ENCODE results near the gene TPTE2. TPM values are rescaled to one million over a fixed set of nuclear protein-coding genes. Genes with fewer than 3 reads are reported as not detected.
"Not testable (repeated sequence)": the region's sequence is repeated elsewhere in the genome, so short reads cannot be mapped to it uniquely, and the experiment has no call there.

The TPTE2 gene
- polyA plus RNA-seq, 10 donors = 0.11 to 0.31 (median 0.19) TPM; not detected in 6

DNA sequence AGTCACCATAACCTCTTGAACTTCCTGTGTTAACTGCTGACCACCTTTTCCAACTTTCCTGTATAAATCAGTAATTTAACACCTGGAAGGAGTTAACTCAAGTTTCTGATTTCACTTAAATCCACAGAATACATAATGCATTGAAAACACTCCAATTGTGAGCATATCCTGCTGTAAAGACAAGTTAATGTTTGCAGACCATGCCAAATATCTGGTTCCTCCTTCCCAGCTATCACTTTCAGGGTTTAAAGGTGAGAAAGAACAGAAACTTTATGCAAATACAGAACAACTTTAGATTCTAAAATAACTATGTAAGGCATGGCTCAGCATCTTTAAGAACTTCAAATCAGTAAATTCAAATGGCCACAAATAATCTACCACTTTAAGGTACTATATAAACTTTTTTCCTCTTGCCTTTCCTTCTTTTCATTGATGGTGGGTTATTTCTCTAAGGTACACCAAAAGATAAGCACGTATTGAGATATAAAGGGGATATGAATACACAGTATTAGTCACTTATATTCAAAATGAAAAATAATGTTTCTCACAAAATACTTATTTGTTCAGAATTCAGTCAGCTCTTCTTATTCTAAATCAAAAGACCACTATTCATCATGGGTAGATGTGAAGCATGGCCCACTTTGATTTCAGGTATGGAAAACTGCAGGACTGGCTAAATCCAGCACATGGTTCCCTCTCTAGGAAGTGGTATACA, 6.6 kb upstream of the TPTE2 start:
- no peak for DNase-seq

DNA sequence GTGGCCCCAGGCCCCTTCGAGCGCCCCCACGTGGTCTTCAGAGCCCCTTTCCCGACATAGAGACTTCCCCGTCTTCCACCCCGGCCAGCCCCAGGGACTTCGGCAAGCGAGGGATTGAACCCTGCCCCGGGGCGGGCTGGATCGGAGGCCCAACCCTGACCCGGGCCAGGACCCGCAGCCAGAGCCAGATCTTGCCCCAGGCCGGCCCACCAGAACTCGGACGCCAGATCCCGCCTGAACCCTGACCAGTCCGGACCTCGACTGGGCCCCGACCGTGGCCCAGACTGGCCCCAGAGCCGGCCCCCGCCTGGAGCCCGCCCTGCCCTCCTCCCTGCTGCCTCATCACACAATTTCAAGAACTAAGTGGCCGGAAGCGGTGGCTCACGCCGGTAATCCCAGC, 253 bp upstream of the TPTE2 start:
- DNase-seq = no peak

DNA sequence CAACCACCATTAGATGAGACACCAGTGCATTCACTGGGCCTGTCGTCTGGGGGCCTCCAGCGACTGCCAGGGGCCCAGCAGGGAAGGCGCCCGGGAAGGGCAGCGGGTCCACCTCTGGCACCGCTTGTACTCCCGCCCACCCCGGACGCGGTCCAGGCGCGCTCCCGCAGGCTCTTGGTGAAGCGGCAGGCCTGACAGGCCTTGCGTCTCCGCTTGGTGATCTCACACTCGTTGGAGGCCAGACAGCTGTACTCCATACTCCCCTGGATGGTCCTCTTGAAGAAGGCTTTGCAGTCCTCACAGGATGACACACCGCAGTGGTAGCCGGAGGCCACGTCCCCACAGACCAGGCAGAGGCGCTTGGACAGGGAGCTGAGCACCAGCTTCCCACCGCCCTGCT, 660 bp downstream of the TPTE2 start:
- not testable (repeated sequence) for DNase-seq

DNA sequence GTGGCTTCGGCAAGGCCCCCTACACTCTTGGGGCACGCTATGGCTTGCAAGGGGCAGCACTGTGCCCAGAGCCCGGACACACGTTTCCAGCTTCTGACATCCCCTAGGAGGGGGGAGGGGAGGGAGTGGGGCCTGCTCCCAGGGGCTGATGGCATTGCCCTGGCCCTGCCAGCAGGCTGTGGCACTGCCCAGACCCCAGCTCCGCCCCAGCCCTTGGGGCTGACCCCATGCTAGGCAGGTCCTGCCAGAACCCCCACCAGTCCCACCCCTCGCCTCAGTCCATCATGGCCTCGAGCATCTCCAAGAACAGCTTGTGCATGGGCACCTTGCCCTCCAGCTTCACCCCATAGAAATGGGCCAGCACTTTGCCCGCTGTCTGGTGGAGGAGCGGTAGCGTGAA, 1.6 kb downstream of the TPTE2 start:
- not testable (repeated sequence) for DNase-seq

DNA sequence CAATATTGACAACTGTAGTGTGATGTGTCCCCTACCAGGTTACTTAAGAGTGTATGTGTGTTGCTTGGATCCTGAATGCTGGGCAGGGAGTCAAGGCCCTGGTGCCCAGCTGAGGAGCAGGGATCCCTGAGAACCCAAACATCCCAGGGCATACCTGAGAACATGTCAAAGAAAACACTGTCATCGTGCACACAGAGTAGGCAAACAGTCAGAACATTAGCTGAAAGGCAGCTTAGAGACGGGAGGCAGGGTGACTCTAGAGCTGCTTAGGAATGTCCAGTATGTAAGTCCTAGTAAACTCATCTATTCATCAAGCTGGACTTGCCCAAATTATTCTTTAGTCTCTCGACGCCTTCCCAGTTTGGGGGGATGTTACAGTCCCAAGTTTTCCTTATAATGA, 4.0 kb downstream of the TPTE2 start:
- not testable (repeated sequence) for DNase-seq

DNA sequence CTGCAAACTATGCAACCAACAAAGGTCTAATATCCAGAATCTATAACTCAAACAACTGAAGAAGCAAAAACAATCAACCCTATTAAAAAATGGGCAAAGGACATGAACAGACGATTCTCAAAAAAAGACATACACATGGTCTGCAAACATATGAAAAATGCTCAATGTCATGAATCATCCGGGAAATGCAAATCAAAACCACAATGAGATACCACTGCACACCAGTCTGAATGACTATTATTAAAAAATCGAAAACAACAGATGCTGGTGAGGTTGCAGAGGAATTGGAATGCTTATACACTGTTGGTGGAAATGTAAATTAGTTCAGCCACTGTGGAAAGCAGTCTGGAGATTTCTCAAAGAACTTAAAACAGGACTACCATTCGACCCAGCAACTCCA, 12.1 kb downstream of the TPTE2 start:
- DNase-seq = not testable (repeated sequence)

DNA sequence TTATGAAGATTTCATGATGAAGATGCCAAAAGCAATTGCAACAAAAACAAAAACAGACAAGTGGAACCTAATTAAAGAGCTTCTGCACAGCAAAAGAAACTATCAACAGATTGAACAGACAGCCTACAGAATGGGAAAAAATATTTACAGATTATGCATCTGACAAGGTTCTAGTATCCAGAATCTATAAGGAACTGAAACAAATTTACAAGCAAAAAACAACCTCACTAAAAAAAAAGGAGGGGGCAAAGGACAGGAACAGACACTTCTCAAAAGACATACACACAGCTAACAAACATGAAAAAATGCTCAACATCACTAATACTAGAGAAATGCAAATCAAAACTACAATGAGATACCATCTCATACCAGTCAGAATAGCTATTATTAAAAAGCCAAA, 35.7 kb downstream of the TPTE2 start:
- not testable (repeated sequence) for DNase-seq

DNA sequence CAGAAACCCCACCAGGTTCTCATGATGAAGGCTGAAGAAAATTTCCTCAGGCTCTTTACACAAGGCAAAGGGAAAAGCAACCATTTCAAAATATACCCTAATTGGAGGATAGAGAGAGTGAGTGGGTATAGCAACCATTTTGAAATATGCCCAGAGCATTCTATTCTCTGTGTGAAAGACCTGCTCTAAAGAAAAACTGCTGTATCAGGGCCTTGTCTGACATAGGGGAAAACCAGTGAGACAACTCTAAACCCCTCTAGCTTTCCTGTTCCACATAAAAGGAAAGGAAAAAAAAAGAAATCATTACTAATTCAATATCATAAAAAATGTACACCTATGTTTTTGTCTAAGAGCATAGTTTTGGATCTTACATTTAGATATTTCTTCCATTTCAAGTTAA, 42.3 kb downstream of the TPTE2 start:
- no peak for DNase-seq

DNA sequence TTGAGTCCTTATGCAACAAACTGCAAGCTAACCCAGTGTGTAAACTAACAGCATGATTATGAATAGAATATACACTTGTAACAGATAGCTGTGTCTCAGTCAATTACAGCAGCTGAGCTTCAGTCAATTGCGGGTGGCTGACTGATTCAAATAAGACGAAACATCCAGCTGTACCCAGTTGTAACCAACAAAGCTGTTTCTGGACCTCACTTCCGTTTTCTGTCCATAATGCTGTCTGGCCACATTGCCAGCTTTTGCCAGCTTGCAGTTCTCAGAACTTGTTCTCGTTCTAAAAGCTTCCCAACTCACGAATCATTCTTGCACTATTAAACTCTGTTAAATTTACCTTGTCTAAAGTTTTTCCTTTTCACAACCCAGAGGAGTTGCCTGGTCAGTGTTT, 53.7 kb downstream of the TPTE2 start:
- not testable (repeated sequence) for DNase-seq

DNA sequence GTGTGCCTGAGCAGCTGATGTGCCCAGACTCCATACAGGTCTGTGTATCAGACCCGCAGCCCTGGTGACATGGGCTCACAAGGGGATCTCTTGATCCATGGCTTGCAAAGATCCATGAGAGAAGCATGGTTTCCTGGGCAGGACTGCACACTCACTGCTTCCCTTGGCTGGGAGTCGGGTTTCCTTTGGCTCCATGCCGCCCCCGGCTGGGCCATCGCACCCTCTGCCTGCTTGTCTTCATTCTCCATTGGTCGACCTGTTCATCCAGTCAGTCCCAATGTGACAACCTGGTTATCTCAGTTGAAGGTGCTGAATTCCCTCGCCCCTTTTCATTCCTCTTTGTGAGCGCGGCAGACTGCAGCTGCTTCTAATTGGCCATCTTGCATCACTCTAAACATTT, 101.2 kb downstream of the TPTE2 start:
- DNase-seq = not testable (repeated sequence)

DNA sequence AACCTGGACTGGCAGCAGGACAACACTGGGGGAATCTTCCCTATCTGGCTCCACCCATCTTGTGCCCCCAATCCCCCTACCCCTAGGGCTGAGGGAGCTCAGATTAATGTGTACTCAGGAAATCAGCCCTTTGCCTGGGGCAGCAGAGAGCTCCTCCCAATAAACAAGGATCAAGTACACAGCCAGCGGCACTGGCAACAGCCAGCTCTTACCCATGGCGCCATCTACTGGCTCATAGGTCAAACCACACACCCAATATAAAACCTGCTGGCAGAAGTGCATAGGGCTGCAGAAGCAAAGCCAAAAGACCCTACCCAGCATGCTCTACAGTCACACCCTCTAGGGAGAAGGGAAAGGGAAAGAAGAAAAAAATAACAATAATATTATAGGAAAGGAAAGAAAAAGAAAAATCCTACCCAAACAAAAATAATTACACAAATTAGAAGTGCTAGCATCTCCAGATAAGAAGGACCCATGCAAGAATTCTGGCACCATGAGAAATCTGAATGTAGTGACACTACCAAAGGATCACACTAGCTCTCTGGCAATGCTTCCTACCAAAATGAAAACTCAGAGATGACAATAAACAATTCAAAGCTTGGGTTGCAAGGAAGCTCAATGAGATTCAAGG, 122.2 kb downstream of the TPTE2 start:
- DNase-seq = not testable (repeated sequence)

DNA sequence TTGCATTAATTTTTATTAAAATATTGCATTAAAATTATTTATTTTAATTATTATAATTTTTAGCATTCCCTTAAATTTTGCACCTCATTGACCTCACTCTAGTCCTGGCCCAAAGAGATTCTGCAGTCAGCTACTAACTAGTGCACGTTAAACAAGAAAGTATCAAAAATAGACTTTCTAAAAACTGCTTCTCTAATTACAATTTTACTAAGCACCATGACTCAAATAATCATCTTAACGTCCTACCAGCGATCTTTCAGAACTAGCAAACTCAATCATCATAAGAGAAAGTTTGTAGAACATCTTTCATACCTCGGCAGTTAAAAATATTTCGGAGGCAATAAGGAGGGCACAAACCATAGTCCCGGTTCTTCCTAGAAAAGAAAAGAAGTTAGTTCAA, 123.6 kb downstream of the TPTE2 start:
- not testable (repeated sequence) for DNase-seq

DNA sequence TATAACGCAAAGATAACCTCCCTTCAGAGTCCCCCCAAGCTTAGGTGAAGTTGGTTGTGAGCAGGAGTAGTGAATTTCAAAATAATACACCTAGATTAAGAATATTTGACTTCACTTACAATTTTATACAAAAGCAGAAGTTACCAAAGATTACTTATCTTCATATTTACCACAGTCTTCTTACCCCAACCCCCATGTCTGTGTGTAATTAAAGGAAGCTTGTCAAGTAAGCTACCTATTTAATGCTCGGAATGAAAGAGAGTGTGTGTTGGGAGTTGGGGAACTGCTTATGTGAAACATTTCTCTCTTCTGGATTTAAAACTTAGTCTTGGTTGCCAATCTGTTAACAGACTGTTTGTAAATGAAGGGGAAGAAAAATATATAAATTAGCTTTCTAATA, 139.1 kb downstream of the TPTE2 start:
- not testable (repeated sequence) for DNase-seq

DNA sequence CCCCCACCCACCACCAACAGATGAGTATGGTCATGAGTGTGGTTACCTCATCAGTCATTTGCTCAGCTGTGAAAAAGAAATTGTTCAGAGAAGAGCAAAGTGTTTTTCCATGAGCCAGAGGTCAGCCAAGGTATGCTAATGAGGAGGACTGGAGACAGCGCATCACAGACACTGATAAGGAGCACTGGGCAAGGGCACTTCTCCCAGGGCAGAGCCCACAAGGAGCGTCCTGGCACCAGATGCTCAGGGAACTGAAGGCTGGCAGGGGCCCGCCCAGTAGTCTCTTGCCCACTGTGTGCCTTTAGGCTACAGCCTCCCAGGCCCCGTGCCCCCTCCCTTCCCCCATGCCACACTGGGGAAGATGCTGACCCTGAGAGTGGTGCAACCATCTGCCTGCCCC, 148.8 kb downstream of the TPTE2 start:
- DNase-seq = not testable (repeated sequence)

DNA sequence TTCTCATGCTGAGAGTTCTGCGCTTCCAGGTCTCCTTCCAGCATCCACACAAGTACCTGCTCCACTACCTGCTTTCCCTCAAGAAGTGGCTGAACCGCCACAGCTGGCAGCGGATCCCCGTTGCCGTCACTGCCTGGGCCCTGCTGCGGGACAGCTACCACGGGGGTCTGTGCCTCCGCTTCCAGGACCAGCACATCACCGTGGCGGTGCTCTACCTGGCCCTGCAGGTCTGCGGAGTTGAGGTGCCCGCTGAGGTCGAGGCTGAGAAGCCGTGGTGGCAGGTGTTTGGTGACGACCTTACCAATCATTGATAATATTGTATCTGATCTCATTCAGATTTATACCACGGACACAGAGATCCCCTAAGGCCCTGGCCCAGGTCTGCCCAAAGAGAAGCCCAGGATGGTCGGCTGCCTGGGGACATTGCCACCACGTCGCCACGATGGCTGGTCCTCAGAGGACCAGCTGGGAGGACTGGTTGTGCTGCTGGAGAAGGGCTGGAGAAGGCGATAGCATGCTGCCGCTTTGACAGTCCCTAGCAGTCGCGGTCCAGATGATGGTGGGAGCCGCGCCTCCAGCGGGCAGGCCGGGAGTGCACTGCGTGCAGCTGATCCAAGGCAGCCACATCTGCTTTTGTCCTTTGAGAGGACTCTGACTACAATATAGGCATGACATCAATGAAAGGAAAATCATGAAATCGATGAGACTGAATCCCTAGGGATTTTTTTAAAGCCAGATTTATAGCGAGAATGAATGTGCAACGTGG, 178.4 kb downstream of the TPTE2 start:
- not testable (repeated sequence) for DNase-seq

DNA sequence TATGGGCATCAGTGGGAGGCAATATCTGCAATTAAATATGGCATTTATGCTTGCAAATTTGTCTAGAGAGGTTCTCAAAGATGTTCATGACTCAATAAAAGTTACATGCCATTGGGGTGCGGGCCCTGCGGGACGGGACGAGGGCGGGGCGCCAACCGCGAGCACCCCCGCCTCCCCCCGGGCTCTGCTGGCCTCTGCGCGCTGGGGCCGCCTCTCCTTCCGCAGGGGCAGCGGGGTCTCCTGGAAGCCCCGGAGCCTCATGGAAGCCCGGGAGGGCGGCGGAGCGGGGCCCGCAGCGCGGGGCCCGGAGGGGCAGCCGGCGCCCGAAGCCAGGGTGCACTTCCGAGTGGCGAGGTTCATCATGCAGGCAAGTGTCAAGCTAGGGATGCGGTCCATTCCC, 179.2 kb downstream of the TPTE2 start:
- no peak for DNase-seq

Other genes starting within 250 kb of the TPTE2 start
- 10 to 100 TPM; 28.7 to 44.7 (median 35.2) TPM for gene MPHOSPH8, start 72.1 kb upstream of the TPTE2 start, polyA plus RNA-seq (ENCODE audit: insufficient read length in 10 of 10)
- 10 to 100 TPM; 37.1 to 50.4 (median 43.0) TPM for gene PSPC1, start 221.4 kb upstream of the TPTE2 start, polyA plus RNA-seq (ENCODE audit: insufficient read length in 10 of 10)

All from muscle of back (tissue), 11 donors.